Melanocyte of skin (primary cell): ENCODE results near the gene MRPS11. TPM values are rescaled to one million over a fixed set of nuclear protein-coding genes. Genes with fewer than 3 reads are reported as not detected.

Experiments
- total RNA-seq, 2 donors: library from RNA; depleted of rRNA; stranded (reverse); fragments of >200 nt; gene quantifications; 2 replicates each; pipeline ENCODE4 v1.2.3, GENCODE V29; 2012

The MRPS11 gene
- total RNA-seq: 10 to 100 TPM; 24.4 to 68.9 TPM

DNA sequence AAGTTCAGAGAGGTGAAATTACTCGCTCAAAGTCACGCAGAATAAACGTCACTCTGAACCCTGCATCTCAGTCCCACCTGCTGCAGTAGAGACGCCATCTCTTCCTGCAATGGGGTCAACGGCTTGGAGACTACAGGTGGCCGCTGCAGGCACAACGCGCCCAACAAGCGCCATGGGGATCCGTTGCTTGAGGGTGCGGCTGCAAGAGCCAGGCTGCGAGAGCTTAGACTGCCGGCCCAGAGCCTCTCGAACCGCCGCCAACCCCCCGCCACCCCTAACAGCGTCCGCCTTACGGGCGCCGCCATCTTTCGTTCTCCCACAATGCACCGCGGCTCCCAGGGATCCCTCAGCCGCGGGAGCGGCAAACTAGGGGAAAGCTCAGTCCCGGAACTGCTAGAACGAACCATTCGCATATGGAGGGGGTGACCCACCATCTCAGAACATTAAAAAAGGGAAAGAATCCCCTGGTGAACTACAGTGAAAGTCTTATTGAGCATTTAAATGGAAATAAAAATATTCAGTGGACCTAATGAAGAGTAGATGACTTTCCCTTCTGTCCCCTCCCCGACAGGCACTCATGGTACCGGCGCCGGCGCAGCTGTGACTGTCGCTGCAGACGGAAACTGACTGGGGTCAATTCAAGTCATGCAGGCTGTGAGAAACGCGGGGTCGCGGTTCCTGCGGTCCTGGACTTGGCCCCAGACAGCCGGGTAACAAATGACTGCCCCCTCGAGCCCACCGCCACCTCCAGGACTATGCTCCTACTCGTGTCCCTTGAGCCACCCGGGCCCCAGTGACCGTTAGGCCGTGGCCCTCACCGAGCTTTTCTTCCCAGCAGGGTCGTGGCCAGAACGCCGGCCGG lies at the start of gene MRPS11, which contains the start of gene MRPL46:
MRPS11 (plus strand) TSS at position 636 of the 862 bp plus-strand sequence; CDS start at position 646, 10 bp downstream.
MRPL46 (minus strand) TSS at position 316 of the 862 bp plus-strand sequence; CDS start at position 305, 11 bp downstream.

Other genes with a start within 250 kb of the MRPS11 start
- not detected for gene NTRK3, start 211.0 kb upstream of the MRPS11 start, total RNA-seq
- gene MRPL46, start 320 bp upstream of the MRPS11 start, total RNA-seq: 10 to 100 TPM; 13.8 to 24.6 TPM
- gene DET1, start 79.0 kb downstream of the MRPS11 start, total RNA-seq: 1 to 10 TPM; 5.0 to 8.3 TPM
- gene AEN, start 153.6 kb downstream of the MRPS11 start, total RNA-seq: 100 to 1,000 TPM in 1 of 2 donors, 10 to 100 TPM in 1; 59.2 to 143 TPM
- gene ISG20, start 171.3 kb downstream of the MRPS11 start, total RNA-seq: 100 to 1,000 TPM; 120 to 178 TPM